ENCODE results near the gene AGBL1.

AGBL1 gene

GRCh38 chr15:86961669-86962068 is 882.0 kb downstream of the AGBL1 start:
- TF ChIP-seq CTCF (IDR thresholded peaks at IDR 0.05; ENCODE audit: borderline replicate concordance, extremely low read depth, low read length, poor library complexity, severe bottlenecking) (no peak), EZH2 (IDR thresholded peaks at IDR 0.05; ENCODE audit: borderline replicate concordance, low read depth, low read length, severe bottlenecking) (no peak)
- Histone ChIP-seq H3K4me3 (ENCODE audit: low read depth in 1 of 2, low read length in 2 of 2) (no peak overlapping the region), H3K36me3 (ENCODE audit: insufficient read depth, low read length) (no peaks in the 10 kb centered on the region), H2AFZ (ENCODE audit: low read depth, low read length) (no peak overlapping the region), H3K4me1 (ENCODE audit: insufficient read depth, low read length) (no peaks in the 10 kb centered on the region), H3K27ac (ENCODE audit: low read length) (no peak overlapping the region), H3K9me3 (ENCODE audit: insufficient read depth, low read length, severe bottlenecking) (no peaks in the 10 kb centered on the region), H4K20me1 (ENCODE audit: insufficient read depth, low read length) (no peaks in the 10 kb centered on the region), H3K9ac (ENCODE audit: low read depth, low read length) (no peak overlapping the region), H3K4me2 (ENCODE audit: insufficient read depth, low read length) (no peak overlapping the region), H3K79me2 (ENCODE audit: insufficient read depth, low read length) (no peaks in the 10 kb centered on the region), H3K27me3 (ENCODE audit: insufficient read depth, low read length, poor library complexity) (no peaks in the 10 kb centered on the region)
- no peak for ATAC-seq (ENCODE audit: insufficient read depth, low read depth)
- DNase-seq = no peak

- no peak overlapping the region for H3K9ac ChIP-seq (ENCODE audit: low read depth, low read length)
- H3K27me3 ChIP-seq (ENCODE audit: insufficient read depth, low read length, poor library complexity) = no peaks in the 10 kb centered on the region
- no peak overlapping the region for H2AFZ ChIP-seq (ENCODE audit: low read depth, low read length)
- TF ChIP-seq CTCF (IDR thresholded peaks at IDR 0.05; ENCODE audit: borderline replicate concordance, extremely low read depth, low read length, poor library complexity, severe bottlenecking) (no peak), EZH2 (IDR thresholded peaks at IDR 0.05; ENCODE audit: borderline replicate concordance, low read depth, low read length, severe bottlenecking) (no peak)
- H3K4me2 ChIP-seq (ENCODE audit: insufficient read depth, low read length) = no peak overlapping the region
- no peak overlapping the region for H3K27ac ChIP-seq (ENCODE audit: low read length)
- no peak for DNase-seq
- no peaks in the 10 kb centered on the region for H4K20me1 ChIP-seq (ENCODE audit: insufficient read depth, low read length)
- H3K4me3 ChIP-seq (ENCODE audit: low read depth in 1 of 2, low read length in 2 of 2) = no peak overlapping the region
- H3K36me3 ChIP-seq (ENCODE audit: insufficient read depth, low read length) = no peaks in the 10 kb centered on the region
- no peak for ATAC-seq (ENCODE audit: insufficient read depth, low read depth)
- H3K79me2 ChIP-seq (ENCODE audit: insufficient read depth, low read length) = no peaks in the 10 kb centered on the region
- no peaks in the 10 kb centered on the region for H3K4me1 ChIP-seq (ENCODE audit: insufficient read depth, low read length)
- no peaks in the 10 kb centered on the region for H3K9me3 ChIP-seq (ENCODE audit: insufficient read depth, low read length, severe bottlenecking)
Measured at GRCh38 chr15:86964271-86964670, 884.6 kb downstream of the AGBL1 start.

DNA sequence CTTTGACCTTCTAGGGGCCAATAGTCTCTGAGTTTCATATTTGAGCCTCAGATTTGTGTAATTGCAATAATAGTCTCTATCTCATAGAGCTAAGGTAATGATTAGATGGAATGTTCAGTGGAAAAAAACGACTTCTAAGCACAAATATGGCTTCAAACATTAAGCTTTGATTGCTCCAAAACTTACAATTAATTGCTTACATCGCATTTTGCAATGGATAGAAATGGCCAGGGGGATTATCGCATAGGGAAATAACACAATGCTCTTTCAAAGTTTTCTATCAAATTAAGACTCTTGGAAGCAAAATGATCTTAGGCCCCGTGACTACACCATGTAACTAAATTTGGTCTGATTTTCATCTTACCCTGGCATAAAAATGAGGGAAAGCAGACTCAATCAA is 888.6 kb downstream of the AGBL1 start:
- H3K27ac ChIP-seq (ENCODE audit: low read length) = no peak overlapping the region
- no peak overlapping the region for H2AFZ ChIP-seq (ENCODE audit: low read depth, low read length)
- no peak for DNase-seq
- H3K4me3 ChIP-seq (ENCODE audit: low read depth in 1 of 2, low read length in 2 of 2) = no peak overlapping the region
- H3K9ac ChIP-seq (ENCODE audit: low read depth, low read length) = no peak overlapping the region
- H3K79me2 ChIP-seq (ENCODE audit: insufficient read depth, low read length) = no peaks in the 10 kb centered on the region
- no peaks in the 10 kb centered on the region for H3K27me3 ChIP-seq (ENCODE audit: insufficient read depth, low read length, poor library complexity)
- H3K36me3 ChIP-seq (ENCODE audit: insufficient read depth, low read length) = no peaks in the 10 kb centered on the region
- H3K4me2 ChIP-seq (ENCODE audit: insufficient read depth, low read length) = no peak overlapping the region
- no peaks in the 10 kb centered on the region for H3K9me3 ChIP-seq (ENCODE audit: insufficient read depth, low read length, severe bottlenecking)
- ATAC-seq (ENCODE audit: insufficient read depth, low read depth) = no peak
- H3K4me1 ChIP-seq (ENCODE audit: insufficient read depth, low read length) = no peaks in the 10 kb centered on the region
- H4K20me1 ChIP-seq (ENCODE audit: insufficient read depth, low read length) = no peaks in the 10 kb centered on the region
- no peak for TF ChIP-seq EZH2 (IDR thresholded peaks at IDR 0.05; ENCODE audit: borderline replicate concordance, low read depth, low read length, severe bottlenecking)
- TF ChIP-seq CTCF (IDR thresholded peaks at IDR 0.05; ENCODE audit: borderline replicate concordance, extremely low read depth, low read length, poor library complexity, severe bottlenecking) = no peak

DNA sequence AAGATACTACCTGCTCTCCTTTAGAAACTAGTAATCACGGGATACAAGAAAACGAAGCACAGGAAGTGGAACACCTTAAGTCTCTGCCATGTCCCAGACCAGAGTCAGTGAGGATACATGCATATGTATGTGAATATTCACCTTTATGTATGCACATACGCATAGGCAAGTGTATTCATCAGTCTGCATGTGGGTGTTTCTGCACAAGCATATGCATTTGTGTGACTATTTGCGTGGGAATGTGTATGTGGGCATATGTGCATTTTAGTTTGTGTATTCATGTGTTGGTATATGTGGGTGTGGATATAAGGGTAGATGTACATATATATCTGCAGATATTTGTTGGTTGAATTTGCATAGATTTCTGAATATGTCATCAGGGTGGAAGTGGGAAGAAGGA is 889.7 kb downstream of the AGBL1 start:
- no peak overlapping the region for H3K4me2 ChIP-seq (ENCODE audit: insufficient read depth, low read length)
- TF ChIP-seq EZH2 (IDR thresholded peaks at IDR 0.05; ENCODE audit: borderline replicate concordance, low read depth, low read length, severe bottlenecking) (no peak), CTCF (IDR thresholded peaks at IDR 0.05; ENCODE audit: borderline replicate concordance, extremely low read depth, low read length, poor library complexity, severe bottlenecking) (no peak)
- ATAC-seq (ENCODE audit: insufficient read depth, low read depth) (no peak), DNase-seq (no peak)
- H3K4me1 ChIP-seq (ENCODE audit: insufficient read depth, low read length) = no peaks in the 10 kb centered on the region
- H3K9me3 ChIP-seq (ENCODE audit: insufficient read depth, low read length, severe bottlenecking) = no peaks in the 10 kb centered on the region
- H2AFZ ChIP-seq (ENCODE audit: low read depth, low read length) = no peak overlapping the region
- no peaks in the 10 kb centered on the region for H3K79me2 ChIP-seq (ENCODE audit: insufficient read depth, low read length)
- H4K20me1 ChIP-seq (ENCODE audit: insufficient read depth, low read length) = no peaks in the 10 kb centered on the region
- no peak overlapping the region for H3K9ac ChIP-seq (ENCODE audit: low read depth, low read length)
- H3K4me3 ChIP-seq (ENCODE audit: low read depth in 1 of 2, low read length in 2 of 2) = no peak overlapping the region
- H3K27ac ChIP-seq (ENCODE audit: low read length) = no peak overlapping the region
- H3K27me3 ChIP-seq (ENCODE audit: insufficient read depth, low read length, poor library complexity) = no peaks in the 10 kb centered on the region
- H3K36me3 ChIP-seq (ENCODE audit: insufficient read depth, low read length) = no peaks in the 10 kb centered on the region

Measured in DND-41 (cell line).